ENCODE data around the gene SLC16A13. TPM values are rescaled to one million over a fixed set of nuclear protein-coding genes. Genes with fewer than 3 reads are reported as not detected.

SLC16A13 gene
- polyA plus RNA-seq, 3 donors from 2014 or later = 0.49 to 2.6 (median 2.1) TPM

Other genes starting within 250 kb of the SLC16A13 start
- gene TEKT1, start 204.3 kb upstream of the SLC16A13 start, polyA plus RNA-seq = not detected
- gene ALOX12, start 40.0 kb upstream of the SLC16A13 start, polyA plus RNA-seq = under 1 TPM; 0.24 to 0.92 (median 0.83) TPM
- 100 to 1,000 TPM; 449 to 922 (median 670) TPM for gene RNASEK, start 23.4 kb upstream of the SLC16A13 start, polyA plus RNA-seq
- under 1 TPM in 1 of 3 donors, not detected in 2; 0.10 TPM for gene BCL6B, start 13.0 kb upstream of the SLC16A13 start, polyA plus RNA-seq
- 1 to 10 TPM; 1.2 to 3.9 (median 3.1) TPM for gene SLC16A11, start 8.1 kb downstream of the SLC16A13 start, polyA plus RNA-seq
- gene CLEC10A, start 44.2 kb downstream of the SLC16A13 start, polyA plus RNA-seq = 10 to 100 TPM in 2 of 3 donors, under 1 TPM in 1; 0.72 to 13.5 (median 11.7) TPM
- gene ASGR2, start 78.8 kb downstream of the SLC16A13 start, polyA plus RNA-seq = 1 to 10 TPM in 1 of 3 donors, under 1 TPM in 1, not detected in 1; 0.57 to 3.2 TPM
- gene ASGR1, start 143.4 kb downstream of the SLC16A13 start, polyA plus RNA-seq = under 1 TPM; 0.55 to 0.84 (median 0.81) TPM
- under 1 TPM in 1 of 3 donors, not detected in 2; 0.36 TPM for gene DLG4, start 183.8 kb downstream of the SLC16A13 start, polyA plus RNA-seq
- 100 to 1,000 TPM; 138 to 180 (median 141) TPM for gene ACADVL, start 183.9 kb downstream of the SLC16A13 start, polyA plus RNA-seq
- gene DVL2, start 198.5 kb downstream of the SLC16A13 start, polyA plus RNA-seq = 10 to 100 TPM; 19.4 to 28.5 (median 25.2) TPM
- 10 to 100 TPM; 11.9 to 41.4 (median 17.7) TPM for gene PHF23, start 203.4 kb downstream of the SLC16A13 start, polyA plus RNA-seq
- gene GABARAP, start 206.4 kb downstream of the SLC16A13 start, polyA plus RNA-seq = 100 to 1,000 TPM; 764 to 982 (median 905) TPM
- 10 to 100 TPM; 33.2 to 61.1 (median 57.8) TPM for gene CTDNEP1, start 215.7 kb downstream of the SLC16A13 start, polyA plus RNA-seq
- gene ELP5, start 216.2 kb downstream of the SLC16A13 start, polyA plus RNA-seq = 100 to 1,000 TPM in 1 of 3 donors, 10 to 100 TPM in 2; 65.0 to 108 (median 89.0) TPM
- gene CLDN7, start 226.5 kb downstream of the SLC16A13 start, polyA plus RNA-seq = 1 to 10 TPM; 2.5 to 8.7 (median 3.7) TPM
- under 1 TPM in 1 of 3 donors, not detected in 2; 0.26 TPM for gene SLC2A4, start 245.7 kb downstream of the SLC16A13 start, polyA plus RNA-seq